OCI-LY3 (cell line): Measurements from ENCODE around the gene SHISA7.

Experiments
- H2AFZ ChIP-seq: fragments of 200-600, 300-600 bp; shearing (Covaris generic); 2 replicates; pipeline ENCODE4 v1.6.0; 2014; ENCODE audit warnings: antibody characterized with exemption, low read depth, low read length
- H3K27ac ChIP-seq: fragments of 200-600, 300-600 bp; sonication (generic); 2 replicates; pipeline ENCODE4 v1.5.1; 2014; ENCODE audit warnings: mild to moderate bottlenecking, low read length, moderate library complexity, mixed read lengths
- H3K27me3 ChIP-seq: fragments of 200-600, 300-600 bp; sonication (generic); 2 replicates; pipeline ENCODE4 v1.6.1; 2014; ENCODE audit warnings: low read depth, low read length, mixed read lengths
- H3K36me3 ChIP-seq: fragments of 200-600, 300-600 bp; sonication (generic); replicated peaks from 2 replicates; pipeline ENCODE3; 2014; ENCODE audit warnings: low read depth, low read length, mixed read lengths
- H3K4me1 ChIP-seq: fragments of 300-600, 200-600 bp; sonication (generic); 2 replicates; pipeline ENCODE4 v1.6.1; 2014; ENCODE audit warnings: low read length, mixed read lengths
- H3K4me2 ChIP-seq: fragments of 200-600, 300-600 bp; sonication (generic); 2 replicates; pipeline ENCODE4 v1.6.1; 2014; ENCODE audit warnings: low read length, mixed read lengths
- H3K4me3 ChIP-seq: fragments of 300-600, 200-600 bp; sonication (generic); 2 replicates; pipeline ENCODE4 v1.5.1; 2014; ENCODE audit warnings: antibody characterized with exemption, mild to moderate bottlenecking, low read length, moderate library complexity
- H3K79me2 ChIP-seq: fragments of 300-600, 200-600 bp; shearing (Covaris generic); 2 replicates; pipeline ENCODE4 v1.6.1; 2014; ENCODE audit warnings: mild to moderate bottlenecking, low read length, mixed read lengths
- H3K9ac ChIP-seq: fragments of 300-600, 200-600 bp; shearing (Covaris generic); 2 replicates; pipeline ENCODE4 v1.6.0; 2014; ENCODE audit warnings: mild to moderate bottlenecking, low read length, moderate library complexity
- H3K9me3 ChIP-seq: fragments of 200-600, 300-600 bp; shearing (Covaris generic); 2 replicates; pipeline ENCODE4 v1.6.1; 2014; ENCODE audit warnings: low read length, mixed read lengths; ENCODE audit not compliant: insufficient read depth
- H4K20me1 ChIP-seq: fragments of 200-600, 300-600 bp; sonication (generic); 2 replicates; pipeline ENCODE4 v1.6.1; 2016; ENCODE audit warnings: low read length, mixed read lengths; ENCODE audit not compliant: insufficient read depth
- CTCF ChIP-seq: fragments of 200-600, 300-600 bp; sonication (generic); IDR thresholded peaks from 2 replicates; pipeline ENCODE4 v1.5.1; 2014; ENCODE audit warnings: antibody characterized with exemption, low read length, low read depth
- EZH2phosphoT487 ChIP-seq: fragments of 200-600 bp; shearing (Covaris generic); IDR thresholded peaks from 2 replicates; pipeline ENCODE4 v1.6.1; 2018; ENCODE audit warnings: antibody characterized with exemption, mixed run types, low read depth

SHISA7 gene

GRCh38 chr19:55460670-55461258 is 17.7 kb upstream of the SHISA7 start:
- Histone ChIP-seq H4K20me1 (no peaks in the 10 kb centered on the region), H3K79me2 (0 out of 2 replicates have a peak, but pooled peaks cover 3% of the 10 kb centered on the region), H3K27me3 (no peaks in the 10 kb centered on the region), H3K36me3 (no peaks in the 10 kb centered on the region), H2AFZ (peak overlapping the region; percentile 90; the same call in 1 of the 2 replicates), H3K4me3 (peak overlapping the region; percentile 96), H3K4me1 (peaks cover 11% of the 10 kb centered on the region), H3K27ac (peak overlapping the region; percentile 65), H3K9ac (peak overlapping the region; percentile 96), H3K4me2 (peak overlapping the region; percentile 82), H3K9me3 (no peaks in the 10 kb centered on the region)
- TF ChIP-seq CTCF = no peak
- no peak for TF ChIP-seq EZH2phosphoT487

GRCh38 chr19:55459950-55460657 is 17.0 kb upstream of the SHISA7 start:
- no peaks in the 10 kb centered on the region for H3K27me3 ChIP-seq
- no peaks in the 10 kb centered on the region for H4K20me1 ChIP-seq
- no peak overlapping the region for H3K9ac ChIP-seq
- H3K27ac ChIP-seq = no peak overlapping the region
- H3K79me2 ChIP-seq = 0 out of 2 replicates have a peak, but pooled peaks cover 3% of the 10 kb centered on the region
- no peaks in the 10 kb centered on the region for H3K9me3 ChIP-seq
- H3K4me1 ChIP-seq = peaks cover 11% of the 10 kb centered on the region
- TF ChIP-seq EZH2phosphoT487 (no peak), CTCF (no peak)
- H2AFZ ChIP-seq = no peak overlapping the region
- peak overlapping the region; percentile 96; the same call in 1 of the 2 replicates for H3K4me3 ChIP-seq
- peak overlapping the region; percentile 82; the same call in 1 of the 2 replicates for H3K4me2 ChIP-seq
- no peaks in the 10 kb centered on the region for H3K36me3 ChIP-seq

GRCh38 chr19:55459551-55459949 is 16.4 kb upstream of the SHISA7 start:
- Histone ChIP-seq H4K20me1 (no peaks in the 10 kb centered on the region), H3K79me2 (0 out of 2 replicates have a peak, but pooled peaks cover 3% of the 10 kb centered on the region), H3K4me2 (no peak overlapping the region), H3K27me3 (no peaks in the 10 kb centered on the region), H3K9ac (no peak overlapping the region), H3K4me3 (no peak overlapping the region), H3K27ac (no peak overlapping the region), H3K9me3 (no peaks in the 10 kb centered on the region), H2AFZ (no peak overlapping the region), H3K4me1 (peaks cover 11% of the 10 kb centered on the region), H3K36me3 (no peaks in the 10 kb centered on the region)
- no peak for TF ChIP-seq CTCF
- no peak for TF ChIP-seq EZH2phosphoT487

- Histone ChIP-seq H3K4me2 (no peak overlapping the region), H3K9me3 (no peaks in the 10 kb centered on the region), H3K9ac (no peak overlapping the region), H4K20me1 (no peaks in the 10 kb centered on the region), H3K36me3 (peaks cover 2% of the 10 kb centered on the region), H3K4me3 (no peak overlapping the region), H3K79me2 (0 out of 2 replicates have a peak, but pooled peaks cover 3% of the 10 kb centered on the region), H3K27ac (no peak overlapping the region), H3K27me3 (no peaks in the 10 kb centered on the region), H2AFZ (no peak overlapping the region), H3K4me1 (peaks cover 11% of the 10 kb centered on the region)
- TF ChIP-seq EZH2phosphoT487 (no peak), CTCF (no peak)
These were observed 14.8 kb upstream of the SHISA7 start for GRCh38 chr19:55457683-55458457.
